IMR-90 (cell line): Measurements from ENCODE around the gene CD2AP. TPM values are rescaled to one million over a fixed set of nuclear protein-coding genes. Genes with fewer than 3 reads are reported as not detected.

Experiments used
- ATAC-seq: fragments of 200-7000 bp; cut with Tn5 transposase; 2 replicates; pipeline ENCODE4 v1.9.1; 2020; ENCODE audit warnings: low read depth, mild to moderate bottlenecking, moderate library complexity
- BruUV-seq: library from RNA; stranded (reverse); fragments of 400-500 nt; replicated peaks from 2 replicates; lab custom pipeline; 2021; lab: Mats Ljungman, UMichigan
- CTCF ChIA-PET: fragments of 300-600 bp; formaldehyde crosslinking; extraction: SDS; loops from one replicate; lab custom pipeline; 2021; ENCODE audit warnings: antibody characterized with exemption; lab: Yijun Ruan, JAX
- POLR2A ChIA-PET: fragments of 300-600 bp; sonication (Branson Sonifier 250); formaldehyde crosslinking; loops from one replicate; lab custom pipeline; 2022; ENCODE audit warnings: antibody characterized with exemption; ENCODE audit not compliant: unreplicated experiment; lab: Charles Lee
- DNase-seq: peaks from one replicate; pipeline ENCODE4 v3.0.0; 2013
- H2AFZ ChIP-seq: replicated peaks from 2 replicates; pipeline ENCODE3; 2013; ENCODE audit warnings: low read length, mild to moderate bottlenecking; ENCODE audit not compliant: poor library complexity
- H2AK5ac ChIP-seq: 2 replicates; pipeline ENCODE4 v1.6.1; 2013; ENCODE audit warnings: low read depth, low read length, inconsistent platforms
- H2AK9ac ChIP-seq: replicated peaks from 2 replicates; pipeline ENCODE3; 2013; ENCODE audit warnings: mild to moderate bottlenecking, low read depth, low read length, moderate library complexity; ENCODE audit not compliant: poor library complexity
- H2BK120ac ChIP-seq: 2 replicates; pipeline ENCODE4 v1.6.1; 2013; ENCODE audit warnings: low read depth, low read length, inconsistent platforms
- H2BK15ac ChIP-seq: 3 replicates; pipeline ENCODE4 v1.6.1; 2013; ENCODE audit warnings: low read depth, low read length, inconsistent platforms
- H2BK20ac ChIP-seq: 2 replicates; pipeline ENCODE4 v1.6.1; 2013; ENCODE audit warnings: low read depth, mild to moderate bottlenecking, inconsistent platforms, low read length, moderate library complexity
- H2BK5ac ChIP-seq: 2 replicates; pipeline ENCODE4 v1.6.1; 2013; ENCODE audit warnings: mild to moderate bottlenecking, low read depth, low read length, inconsistent platforms; ENCODE audit not compliant: poor library complexity, severe bottlenecking
- H3K14ac ChIP-seq: replicated peaks from 2 replicates; pipeline ENCODE4 v1.6.1; 2013; ENCODE audit warnings: low read depth, low read length, inconsistent platforms
- H3K18ac ChIP-seq: 2 replicates; pipeline ENCODE4 v1.6.1; 2013; ENCODE audit warnings: low read depth, low read length, control low read depth
- H3K23ac ChIP-seq: 2 replicates; pipeline ENCODE4 v1.6.1; 2013; ENCODE audit warnings: low read depth, low read length, inconsistent platforms
- H3K27ac ChIP-seq: 2 replicates; pipeline ENCODE4 v1.5.1; 2013; ENCODE audit warnings: mild to moderate bottlenecking, control low read depth, low read length; ENCODE audit not compliant: insufficient read depth
- H3K27me3 ChIP-seq: 2 replicates; pipeline ENCODE4 v1.6.1; 2013; ENCODE audit warnings: low read length; ENCODE audit not compliant: control insufficient read depth, insufficient read depth
- H3K36me3 ChIP-seq: 2 replicates; pipeline ENCODE4 v1.6.1; 2013; ENCODE audit warnings: low read length, mixed read lengths; ENCODE audit not compliant: control insufficient read depth, insufficient read depth
- H3K4ac ChIP-seq: 2 replicates; pipeline ENCODE4 v1.6.1; 2013; ENCODE audit warnings: low read depth, low read length, inconsistent platforms
- H3K4me1 ChIP-seq: 2 replicates; pipeline ENCODE4 v1.6.1; 2013; ENCODE audit warnings: low read length, mixed read lengths; ENCODE audit not compliant: control insufficient read depth, insufficient read depth
- H3K4me2 ChIP-seq: 2 replicates; pipeline ENCODE4 v1.6.1; 2013; ENCODE audit warnings: low read depth, mild to moderate bottlenecking, control low read depth, low read length, moderate library complexity
- H3K4me3 ChIP-seq: 2 replicates; pipeline ENCODE4 v1.5.1; 2013; ENCODE audit warnings: low read depth, mild to moderate bottlenecking, control low read depth, low read length, moderate library complexity; ENCODE audit not compliant: insufficient read depth
- H3K56ac ChIP-seq: 2 replicates; pipeline ENCODE4 v1.6.1; 2013; ENCODE audit warnings: low read length, inconsistent platforms; ENCODE audit not compliant: insufficient read depth; ENCODE audit errors: extremely low read depth
- H3K79me1 ChIP-seq, 2 experiments: 2 replicates each; pipeline ENCODE4 v1.6.1; 2013; ENCODE audit warnings: low read length in 2 of 2, inconsistent platforms in 1 of 2, low read depth in 1 of 2
- H3K9ac ChIP-seq: 2 replicates; pipeline ENCODE4 v1.6.1; 2013; ENCODE audit warnings: low read depth, low read length, control low read depth
- H3K9me1 ChIP-seq: 2 replicates; pipeline ENCODE4 v1.6.1; 2013; ENCODE audit warnings: low read length, inconsistent platforms; ENCODE audit not compliant: insufficient read depth
- H3K9me3 ChIP-seq: 2 replicates; pipeline ENCODE4 v1.6.1; 2013; ENCODE audit warnings: low read length; ENCODE audit not compliant: control insufficient read depth, insufficient read depth
- H4K20me1 ChIP-seq: 2 replicates; pipeline ENCODE4 v1.6.1; 2013; ENCODE audit warnings: low read length, inconsistent platforms; ENCODE audit not compliant: insufficient read depth
- H4K5ac ChIP-seq: 2 replicates; pipeline ENCODE4 v1.6.1; 2013; ENCODE audit warnings: mild to moderate bottlenecking, low read depth, low read length, control low read depth
- H4K8ac ChIP-seq, 2 experiments: 2 replicates each; pipeline ENCODE4 v1.6.1; 2013; ENCODE audit warnings: low read depth in 2 of 2, low read length in 2 of 2, control low read depth in 1 of 2, inconsistent platforms in 1 of 2
- H4K91ac ChIP-seq: 2 replicates; pipeline ENCODE4 v1.6.1; 2013; ENCODE audit warnings: low read depth, low read length, inconsistent platforms; ENCODE audit not compliant: insufficient read depth
- CEBPB ChIP-seq: IDR thresholded peaks from 2 replicates; pipeline ENCODE4 v1.6.1; 2012; ENCODE audit warnings: low read depth, low read length, improper control_type of control experiment
- CHD1 ChIP-seq: IDR thresholded peaks from 2 replicates; pipeline ENCODE4 v1.6.1; 2012; ENCODE audit warnings: low read depth, low read length, improper control_type of control experiment
- FOS ChIP-seq: fragments of 150-350 bp; IDR thresholded peaks from 2 replicates; pipeline ENCODE4 v1.6.1; 2016; ENCODE audit warnings: low read depth, low read length
- MAFK ChIP-seq: IDR thresholded peaks from 2 replicates; pipeline ENCODE4 v1.6.1; 2012; ENCODE audit warnings: low read depth, low read length, improper control_type of control experiment
- MAZ ChIP-seq: IDR thresholded peaks from 2 replicates; pipeline ENCODE4 v1.6.1; 2012; ENCODE audit warnings: low read depth, mild to moderate bottlenecking, low read length, improper control_type of control experiment, moderate library complexity, borderline replicate concordance
- NFE2L2 ChIP-seq: fragments of 150-350 bp; IDR thresholded peaks from 2 replicates; pipeline ENCODE4 v1.6.1; 2016; ENCODE audit warnings: low read depth, mild to moderate bottlenecking, low read length
- RAD21 ChIP-seq: IDR thresholded peaks from 2 replicates; pipeline ENCODE4 v1.6.1; 2012; ENCODE audit warnings: low read length, improper control_type of control experiment
- RCOR1 ChIP-seq: IDR thresholded peaks from 2 replicates; pipeline ENCODE4 v1.6.1; 2012; ENCODE audit warnings: mild to moderate bottlenecking, low read length, improper control_type of control experiment; ENCODE audit not compliant: insufficient replicate concordance
- SMC3 ChIP-seq: fragments of 150-350 bp; IDR thresholded peaks from 2 replicates; pipeline ENCODE4 v1.6.1; 2016; ENCODE audit warnings: low read depth, mild to moderate bottlenecking, antibody characterized with exemption, low read length, moderate library complexity
- WGBS, 2 experiments: methylation state at CpG; one replicate each; pipeline versions ENCODE4 v1.1.5 to v1.1.7; 2013; ENCODE audit warnings: missing lambda C conversion rate in 2 of 2; ENCODE audit not compliant: insufficient read length in 1 of 2; ENCODE audit errors: extremely low coverage in 2 of 2; 5-methylcytosine and 5-hydroxymethylcytosine counted together
- dilution Hi-C: fragments of 300-500 bp; cut with HindIII; formaldehyde crosslinking; loops from one replicate; pipeline ENCODE4 v1.14.3; 2018; ENCODE audit warnings: low sequenced_read_pairs; ENCODE audit not compliant: unreplicated experiment
- in situ Hi-C: fragments of 300-500 bp; cut with MboI; formaldehyde crosslinking; loops from 3 replicates; pipeline ENCODE4 v1.14.3; 2019; ENCODE audit warnings: low sequenced_read_pairs, inconsistent platforms, mixed read lengths
- intact Hi-C: fragments of 100-400 bp; cut with micrococcal nuclease; formaldehyde crosslinking; loops from 2 replicates; pipeline ENCODE4 v1.10.0; 2022
- polyA plus RNA-seq, 3 experiments: library from polyadenylated mRNA; depleted of rRNA; stranded (reverse); fragments of >200 nt; gene quantifications; 2 replicates each; pipeline ENCODE4 v1.2.3, GENCODE V29; 2012; ENCODE audit warnings: low replicate concordance in 1 of 3
- total RNA-seq: library from RNA; depleted of rRNA; stranded (reverse); fragments of >200 nt; gene quantifications from 2 replicates; pipeline ENCODE4 v1.2.3, GENCODE V29; 2012
- TF ChIP-seq, protein P1 (sequence below): fragments of 150-350 bp; IDR thresholded peaks from 2 replicates; pipeline ENCODE4 v1.6.1; 2016; ENCODE audit warnings: low read depth, mild to moderate bottlenecking, low read length, moderate library complexity, borderline replicate concordance
- TF ChIP-seq, protein P2 (sequence below): fragments of 150-350 bp; IDR thresholded peaks from 2 replicates; pipeline ENCODE4 v1.6.1; 2017; ENCODE audit warnings: mild to moderate bottlenecking, antibody characterized with exemption, low read length, low read depth

The CD2AP gene
- total and polyA plus RNA-seq, 2 of the 4 experiments (the other 2 are of a cell fraction): 5.3 to 7.5 TPM

DNA sequence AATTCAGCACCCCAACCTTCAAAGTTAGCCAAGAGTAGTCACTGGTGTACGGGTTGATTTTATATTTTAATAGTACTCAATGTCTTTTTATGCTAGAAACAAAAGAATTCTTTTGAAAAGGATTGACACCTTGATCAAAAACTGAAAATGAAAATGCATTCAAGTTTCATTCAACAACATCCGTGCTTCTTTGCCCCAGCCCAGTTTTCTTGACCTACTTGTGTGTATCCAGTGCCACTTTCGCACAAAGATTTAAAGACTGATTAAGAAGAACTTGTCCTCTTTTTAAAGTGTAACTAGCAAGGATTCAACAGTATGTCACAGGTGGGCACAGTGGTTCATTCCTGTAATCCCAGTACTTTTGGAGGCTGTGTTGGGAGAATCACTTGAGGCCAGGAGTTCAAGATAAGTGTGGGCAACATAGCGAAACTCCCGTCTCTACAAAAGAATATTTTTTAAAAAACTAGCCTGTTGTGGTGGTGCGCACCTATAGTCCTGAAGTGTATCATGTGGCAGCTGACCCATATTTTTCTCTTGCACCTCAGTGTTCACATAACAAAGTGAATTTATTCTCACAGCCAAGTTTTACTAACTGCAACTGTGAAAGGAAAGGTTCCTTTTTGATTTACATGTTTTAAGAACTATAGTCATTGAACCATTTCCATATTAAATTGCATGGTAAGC is 22.7 kb upstream of the CD2AP start:
- no peaks in the 10 kb centered on the region for H3K4me1 ChIP-seq
- POLR2A ChIA-PET: no interaction called here
- no peak overlapping the region for H2AK5ac ChIP-seq
- no peaks in the 10 kb centered on the region for H3K79me1 ChIP-seq
- CTCF ChIA-PET: interaction anchor here (0.5 kb wide), 1 partner anchor 92 kb away, joined by 3 read pairs; no protein-coding TSS in a partner anchor
- ATAC-seq: no peak
- no peak overlapping the region for H3K23ac ChIP-seq
- H3K36me3 ChIP-seq: no peaks in the 10 kb centered on the region
- H2BK120ac ChIP-seq: no peak overlapping the region
- H3K4me2 ChIP-seq: no peak overlapping the region
- no peak overlapping the region for H3K4ac ChIP-seq
- H3K27me3 ChIP-seq: no peaks in the 10 kb centered on the region
- H4K5ac ChIP-seq: no peak overlapping the region
- DNase-seq: no peak
- intact Hi-C loops (no loop called here), in situ Hi-C loops (no loop called here), dilution Hi-C loops (no loop called here)
- TF ChIP-seq RCOR1 (no peak), MAFK (no peak), FOS (no peak), CHD1 (no peak), NFE2L2 (no peak), SMC3 (no peak), CEBPB (no peak), MAZ (no peak), RAD21 (no peak)
- TF ChIP-seq, protein P1, sequence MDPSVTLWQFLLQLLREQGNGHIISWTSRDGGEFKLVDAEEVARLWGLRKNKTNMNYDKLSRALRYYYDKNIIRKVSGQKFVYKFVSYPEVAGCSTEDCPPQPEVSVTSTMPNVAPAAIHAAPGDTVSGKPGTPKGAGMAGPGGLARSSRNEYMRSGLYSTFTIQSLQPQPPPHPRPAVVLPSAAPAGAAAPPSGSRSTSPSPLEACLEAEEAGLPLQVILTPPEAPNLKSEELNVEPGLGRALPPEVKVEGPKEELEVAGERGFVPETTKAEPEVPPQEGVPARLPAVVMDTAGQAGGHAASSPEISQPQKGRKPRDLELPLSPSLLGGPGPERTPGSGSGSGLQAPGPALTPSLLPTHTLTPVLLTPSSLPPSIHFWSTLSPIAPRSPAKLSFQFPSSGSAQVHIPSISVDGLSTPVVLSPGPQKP: no peak
- TF ChIP-seq, protein P2, sequence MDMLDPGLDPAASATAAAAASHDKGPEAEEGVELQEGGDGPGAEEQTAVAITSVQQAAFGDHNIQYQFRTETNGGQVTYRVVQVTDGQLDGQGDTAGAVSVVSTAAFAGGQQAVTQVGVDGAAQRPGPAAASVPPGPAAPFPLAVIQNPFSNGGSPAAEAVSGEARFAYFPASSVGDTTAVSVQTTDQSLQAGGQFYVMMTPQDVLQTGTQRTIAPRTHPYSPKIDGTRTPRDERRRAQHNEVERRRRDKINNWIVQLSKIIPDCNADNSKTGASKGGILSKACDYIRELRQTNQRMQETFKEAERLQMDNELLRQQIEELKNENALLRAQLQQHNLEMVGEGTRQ: no peak
- H3K9ac ChIP-seq: no peak overlapping the region
- no peak overlapping the region for H2BK15ac ChIP-seq
- no peak overlapping the region for H3K4me3 ChIP-seq
- no peaks in the 10 kb centered on the region for H3K9me1 ChIP-seq
- H3K18ac ChIP-seq: no peak overlapping the region
- H2BK20ac ChIP-seq: no peak overlapping the region
- H2BK5ac ChIP-seq: no peak overlapping the region
- H2AK9ac ChIP-seq: no peak overlapping the region
- H3K56ac ChIP-seq: no peak overlapping the region
- H3K14ac ChIP-seq: no peak overlapping the region
- H3K27ac ChIP-seq: no peak overlapping the region
- no peak overlapping the region for H4K91ac ChIP-seq
- H4K8ac ChIP-seq: no peak overlapping the region
- H4K20me1 ChIP-seq: no peaks in the 10 kb centered on the region
- H2AFZ ChIP-seq: no peak overlapping the region
- no peaks in the 10 kb centered on the region for H3K9me3 ChIP-seq
- no TSS peak for BruUV-seq
- no CpG with 5 or more reads among the region's 6 CpGs for whole genome bisulfite sequencing, 2 experiments
